H1 (cell line): Measurements from ENCODE around the gene ASMTL. TPM values are rescaled to one million over a fixed set of nuclear protein-coding genes. Genes with fewer than 3 reads are reported as not detected.

Experiments
- CBX5 ChIP-seq: fragments of 300-800, 300-1000 bp; sonication (generic); IDR thresholded peaks from 2 replicates; pipeline ENCODE4 v1.7.1; 2016; ENCODE audit warnings: antibody characterized with exemption, low read length, low read depth
- MAX ChIP-seq: IDR thresholded peaks from 2 replicates; pipeline ENCODE4 v1.6.1; 2012; ENCODE audit warnings: inconsistent platforms
- PHF8 ChIP-seq: fragments of 200-600 bp; sonication (generic); conservative IDR thresholded peaks from 2 replicates; pipeline ENCODE4 v1.7.1; 2012; ENCODE audit warnings: low read depth, mild to moderate bottlenecking, inconsistent platforms, low read length, moderate library complexity
- POLR2AphosphoS5 ChIP-seq: IDR thresholded peaks from 2 replicates; pipeline ENCODE4 v1.6.1; 2011; ENCODE audit warnings: low read depth, low read length
- TCF12 ChIP-seq: IDR thresholded peaks from 2 replicates; pipeline ENCODE4 v1.6.1; 2011; ENCODE audit warnings: low read depth, mild to moderate bottlenecking, low read length
- polyA plus RNA-seq, 7 experiments: library from polyadenylated mRNA; depleted of rRNA in 3 of 7; stranded (reverse) in 5 of 7; unstranded in 2 of 7; fragments of >200 nt in 5 of 7; fragments of 200-250 nt in 2 of 7; gene quantifications; 1 replicate in 5 of 7; 2 replicates in 1 of 7; 4 replicates in 1 of 7; pipeline versions ENCODE4 v1.2.1 to v1.2.3, GENCODE V29; 2011 to 2013; ENCODE audit warnings: missing spikeins in 2 of 7, mixed read lengths in 2 of 7
- total RNA-seq: library from RNA; stranded (reverse); fragmentation: NEBNext Ultra II Directional; extraction: Animal tissue kit (Norgen Biotek cat#: 25700); gene quantifications from 2 replicates; pipeline ENCODE4 v1.2.1, GENCODE V29; 2021

ASMTL gene
- total and polyA plus RNA-seq, 2 of the 8 experiments (the other 6 are each of a cell fraction or from before 2014, with no cell fraction given), result 75.6 to 81.4 TPM

GRCh38 chrX:1462596-1463251 is 10.0 kb upstream of the ASMTL start (continued):
- TF ChIP-seq MAX (no peak), POLR2AphosphoS5 (no peak), PHF8 (no peak), TCF12 (no peak), CBX5 (no peak)
- TF ChIP-seq, all 59 proteins: peak for 0
